Right atrium auricular region (tissue), 2 donors: Measurements from ENCODE around the gene DOCK4. TPM values are rescaled to one million over a fixed set of nuclear protein-coding genes. Genes with fewer than 3 reads are reported as not detected.

ENCODE experiments used
- DNase-seq: peaks from one replicate; pipeline ENCODE4 v3.0.0-alpha.2; 2019; ENCODE audit warnings: low spot score
- H3K27ac ChIP-seq, 2 donors: fragments of 200-600 bp; sonication (generic); 1 replicate in 1 of 2; 2 replicates in 1 of 2; pipeline ENCODE4 v1.5.1; 2016 to 2019
- H3K27me3 ChIP-seq, 2 donors: fragments of 200-600 bp; sonication (generic); one replicate each; pipeline versions ENCODE4 v1.5.1 to v1.6.0; 2017 to 2019
- H3K36me3 ChIP-seq: fragments of 200-600 bp; sonication (generic); one replicate; pipeline ENCODE4 v1.5.1; 2016
- H3K4me1 ChIP-seq, 2 donors: fragments of 200-600 bp; sonication (generic); one replicate each; pipeline versions ENCODE4 v1.5.1 to v1.6.0; 2017 to 2019
- H3K4me3 ChIP-seq, 2 donors: fragments of 200-600 bp; sonication (generic); 1 replicate in 1 of 2; 2 replicates in 1 of 2; pipeline ENCODE4 v1.5.1; 2017 to 2019; ENCODE audit warnings: mild to moderate bottlenecking in 1 of 2, moderate library complexity in 1 of 2
- H3K9me3 ChIP-seq, 2 donors: fragments of 200-600 bp; sonication (generic); one replicate each; pipeline ENCODE4 v1.5.1; 2019
- total RNA-seq, 2 donors: library from RNA; depleted of rRNA; stranded (reverse); fragments of >200 nt; gene quantifications; one replicate each; pipeline ENCODE4 v1.1.0, GENCODE V29; 2016
- TF ChIP-seq, protein P1 (sequence below), 2 donors: fragments of 200-600 bp; sonication (generic); IDR thresholded peaks; one replicate each; pipeline ENCODE4 v1.5.1; 2019; ENCODE audit warnings: antibody characterized with exemption in 2 of 2

DOCK4 gene
- total RNA-seq, 2 donors from 2014 or later, result 12.3 to 17.8 TPM

DNA sequence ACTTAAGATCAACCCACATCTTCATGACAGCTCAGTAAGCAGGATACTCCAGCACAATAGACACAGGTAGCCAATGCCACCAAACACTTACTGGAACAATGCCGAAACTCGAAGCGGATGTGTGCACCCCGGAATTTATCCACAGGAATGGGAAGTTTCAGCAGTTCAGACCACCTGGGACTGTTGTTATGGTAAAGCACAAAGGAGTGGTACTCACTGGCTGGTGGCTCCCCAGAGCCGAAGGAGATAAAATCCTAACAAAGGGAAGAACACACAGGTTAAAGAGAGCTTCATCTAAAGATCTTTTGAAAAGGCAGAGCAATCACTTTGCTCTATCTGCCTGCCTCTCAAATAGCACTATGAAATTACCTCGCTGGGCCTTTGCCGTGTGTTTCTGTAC lies 305.9 kb downstream of the DOCK4 start:
- no peaks in the 10 kb centered on the region for H3K36me3 ChIP-seq
- TF ChIP-seq, protein P1, sequence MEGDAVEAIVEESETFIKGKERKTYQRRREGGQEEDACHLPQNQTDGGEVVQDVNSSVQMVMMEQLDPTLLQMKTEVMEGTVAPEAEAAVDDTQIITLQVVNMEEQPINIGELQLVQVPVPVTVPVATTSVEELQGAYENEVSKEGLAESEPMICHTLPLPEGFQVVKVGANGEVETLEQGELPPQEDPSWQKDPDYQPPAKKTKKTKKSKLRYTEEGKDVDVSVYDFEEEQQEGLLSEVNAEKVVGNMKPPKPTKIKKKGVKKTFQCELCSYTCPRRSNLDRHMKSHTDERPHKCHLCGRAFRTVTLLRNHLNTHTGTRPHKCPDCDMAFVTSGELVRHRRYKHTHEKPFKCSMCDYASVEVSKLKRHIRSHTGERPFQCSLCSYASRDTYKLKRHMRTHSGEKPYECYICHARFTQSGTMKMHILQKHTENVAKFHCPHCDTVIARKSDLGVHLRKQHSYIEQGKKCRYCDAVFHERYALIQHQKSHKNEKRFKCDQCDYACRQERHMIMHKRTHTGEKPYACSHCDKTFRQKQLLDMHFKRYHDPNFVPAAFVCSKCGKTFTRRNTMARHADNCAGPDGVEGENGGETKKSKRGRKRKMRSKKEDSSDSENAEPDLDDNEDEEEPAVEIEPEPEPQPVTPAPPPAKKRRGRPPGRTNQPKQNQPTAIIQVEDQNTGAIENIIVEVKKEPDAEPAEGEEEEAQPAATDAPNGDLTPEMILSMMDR (IDR thresholded peaks at IDR 0.05), result no peak
- no peaks in the 10 kb centered on the region for H3K4me1 ChIP-seq
- no peak overlapping the region for H3K27ac ChIP-seq
- H3K4me3 ChIP-seq, result no peak overlapping the region
- DNase-seq, result no peak
- H3K9me3 ChIP-seq, result no peaks in the 10 kb centered on the region
- no peaks in the 10 kb centered on the region for H3K27me3 ChIP-seq

DNA sequence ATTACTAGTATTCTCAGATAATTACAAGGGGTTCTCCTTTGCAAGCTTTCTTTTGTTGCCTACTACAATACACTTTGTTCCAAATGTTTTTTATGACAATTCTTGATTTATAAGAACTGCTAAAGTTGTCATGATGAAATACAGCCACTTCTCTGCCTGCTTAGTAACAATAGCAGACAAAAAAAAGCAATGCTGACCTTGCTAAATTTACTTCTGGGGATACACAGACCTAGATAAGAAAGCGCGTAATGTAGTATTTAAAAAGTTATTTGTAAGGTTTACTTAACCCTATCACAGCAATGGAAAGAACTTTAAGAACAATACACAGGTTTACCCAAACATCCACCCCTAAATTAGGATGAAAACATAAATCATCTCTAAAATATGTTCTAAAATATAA lies 311.1 kb downstream of the DOCK4 start:
- no peak overlapping the region for H3K27ac ChIP-seq
- H3K4me3 ChIP-seq, result no peak overlapping the region
- TF ChIP-seq, protein P1 (IDR thresholded peaks at IDR 0.05), result no peak
- H3K4me1 ChIP-seq, result no peaks in the 10 kb centered on the region
- no peak for DNase-seq
- no peaks in the 10 kb centered on the region for H3K27me3 ChIP-seq
- no peaks in the 10 kb centered on the region for H3K9me3 ChIP-seq
- H3K36me3 ChIP-seq, result no peaks in the 10 kb centered on the region

DNA sequence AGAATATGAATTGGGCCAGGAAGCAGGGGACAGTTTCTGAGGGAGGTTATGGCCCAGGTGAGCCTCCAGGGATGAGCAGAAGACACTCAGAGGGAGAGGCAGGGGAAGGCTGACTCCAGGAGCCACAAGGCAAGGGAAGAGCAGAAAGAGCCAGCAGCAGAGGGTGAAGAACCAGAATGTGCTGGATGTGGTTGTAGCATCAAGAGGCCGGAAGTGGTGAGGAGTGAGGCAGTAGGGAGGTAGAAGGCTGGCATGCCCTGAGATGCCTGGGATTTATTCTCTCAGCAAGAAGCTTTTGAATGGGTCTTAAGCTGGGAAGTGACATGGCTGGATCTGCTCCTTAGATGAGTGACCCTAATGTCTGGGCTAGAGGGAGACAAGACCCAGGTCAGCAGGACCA lies 311.7 kb downstream of the DOCK4 start:
- H3K27ac ChIP-seq, result no peak overlapping the region
- no peaks in the 10 kb centered on the region for H3K9me3 ChIP-seq
- no peak overlapping the region for H3K4me3 ChIP-seq
- H3K27me3 ChIP-seq, result no peaks in the 10 kb centered on the region
- TF ChIP-seq, protein P1 (IDR thresholded peaks at IDR 0.05), result no peak
- no peaks in the 10 kb centered on the region for H3K36me3 ChIP-seq
- no peaks in the 10 kb centered on the region for H3K4me1 ChIP-seq
- no peak for DNase-seq

DNA sequence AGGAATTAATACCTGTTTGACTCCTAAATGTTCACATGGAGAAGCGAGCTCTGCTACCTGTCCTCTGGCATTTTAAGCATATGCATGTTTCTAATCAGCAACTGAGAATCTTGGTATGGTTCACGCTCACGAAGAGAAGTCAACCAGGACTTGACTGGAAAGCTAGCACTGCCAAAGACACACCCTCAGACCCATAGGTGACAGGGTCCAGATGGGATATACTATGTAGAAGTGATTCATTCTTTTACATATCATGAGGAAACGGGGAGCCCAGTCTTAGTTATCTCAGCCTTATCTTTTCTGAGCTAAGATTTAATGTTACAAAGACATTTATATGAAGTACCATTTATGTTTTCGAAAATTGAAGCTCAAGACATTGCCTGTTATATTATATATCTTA lies 313.0 kb downstream of the DOCK4 start:
- Histone ChIP-seq H3K9me3 (no peaks in the 10 kb centered on the region), H3K36me3 (no peaks in the 10 kb centered on the region), H3K27ac (no peak overlapping the region), H3K27me3 (no peaks in the 10 kb centered on the region), H3K4me3 (no peak overlapping the region), H3K4me1 (no peaks in the 10 kb centered on the region)
- TF ChIP-seq, protein P1 (IDR thresholded peaks at IDR 0.05), result no peak
- DNase-seq, result no peak

DNA sequence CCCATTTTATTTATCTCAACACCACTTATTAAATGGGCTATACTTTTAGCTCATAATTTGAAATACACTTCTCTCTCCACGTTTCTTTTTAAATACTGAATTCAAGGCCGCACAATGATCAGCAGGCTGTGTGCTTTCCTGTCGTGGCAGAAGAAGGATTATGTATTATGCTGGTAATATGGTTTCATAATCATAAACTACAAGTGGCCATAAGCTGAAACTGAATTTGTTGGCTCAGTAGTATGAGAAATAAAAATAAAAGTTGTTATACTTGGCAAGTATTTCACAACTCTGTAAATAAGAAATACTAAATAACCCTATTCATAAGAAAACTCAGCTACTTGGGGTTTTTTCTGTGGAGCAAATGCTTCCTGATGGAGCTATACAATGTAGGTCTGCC lies 313.6 kb downstream of the DOCK4 start:
- H3K4me3 ChIP-seq, result no peak overlapping the region
- H3K9me3 ChIP-seq, result no peaks in the 10 kb centered on the region
- no peaks in the 10 kb centered on the region for H3K27me3 ChIP-seq
- H3K36me3 ChIP-seq, result no peaks in the 10 kb centered on the region
- H3K4me1 ChIP-seq, result no peaks in the 10 kb centered on the region
- TF ChIP-seq, protein P1 (IDR thresholded peaks at IDR 0.05), result no peak
- H3K27ac ChIP-seq, result no peak overlapping the region
- DNase-seq, result no peak

DNA sequence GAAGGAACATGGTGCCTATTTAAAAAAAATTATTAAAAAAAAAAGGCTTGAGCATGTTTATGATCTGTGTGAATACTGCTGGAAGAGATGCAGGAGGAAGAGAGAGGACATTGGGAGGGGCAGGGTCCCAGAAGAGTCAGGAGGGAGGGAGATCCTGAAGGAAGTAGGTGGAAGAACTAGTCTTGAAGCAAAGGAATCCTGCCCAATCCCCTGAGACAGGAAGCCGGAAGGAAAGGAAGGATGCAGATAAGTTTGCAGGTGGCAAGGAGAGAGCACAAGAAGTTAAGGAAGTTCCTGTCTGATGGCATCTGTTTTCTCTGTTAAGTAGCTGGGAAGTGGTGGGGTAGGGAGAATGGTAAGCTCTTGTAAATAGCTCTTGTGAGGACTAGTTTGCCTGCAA lies 318.5 kb downstream of the DOCK4 start:
- DNase-seq, result no peak
- Histone ChIP-seq H3K27ac (no peak overlapping the region), H3K4me3 (no peak overlapping the region), H3K36me3 (peaks cover 6% of the 10 kb centered on the region), H3K4me1 (no peaks in the 10 kb centered on the region), H3K27me3 (no peaks in the 10 kb centered on the region), H3K9me3 (no peaks in the 10 kb centered on the region)
- TF ChIP-seq, protein P1 (IDR thresholded peaks at IDR 0.05), result no peak
